Stimulated activated CD8-positive, alpha-beta memory T cell treated with anti-CD3 and anti-CD28 coated beads, Interleukin-4, amount 100 ng/mL, for 4 hours (primary cell): ENCODE results near the gene PTGR2.
A peak's percentile ranks its signal among the peaks of the same experiment; 100 is the strongest.
"Not testable (repeated sequence)": the region's sequence is repeated elsewhere in the genome, so short reads cannot be mapped to it uniquely, and the experiment has no call there.

Experiments used
- DNase-seq, 2 donors: peaks; one replicate each; pipeline ENCODE4 v3.0.0-alpha.2; 2020; ENCODE audit warnings: low read depth in 2 of 2, low spot score in 1 of 2

The PTGR2 gene

GRCh38 chr14:73886449-73887317 lies 35.1 kb downstream of the PTGR2 start, which contains the start of gene ZNF410:
Gene ZNF410, plus strand, starts transcription at chr14:73886859. Its CDS starts 5,317 bp downstream, at chr14:73892176.
- peak; percentile 77 to 88 for DNase-seq

- no peak for DNase-seq
Observed at GRCh38 chr14:73887318-73887616, 35.6 kb downstream of the PTGR2 start.

GRCh38 chr14:73887694-73888459 lies 36.2 kb downstream of the PTGR2 start:
- no peak for DNase-seq

- DNase-seq = no peak
Observed at GRCh38 chr14:73888460-73888725, 36.8 kb downstream of the PTGR2 start.

- DNase-seq = no peak
Observed at GRCh38 chr14:73888971-73889370, 37.3 kb downstream of the PTGR2 start.

- DNase-seq = no peak
Observed at GRCh38 chr14:73889376-73889775, 37.7 kb downstream of the PTGR2 start.

GRCh38 chr14:73894180-73894687 lies 42.6 kb downstream of the PTGR2 start:
- not testable (repeated sequence) for DNase-seq

GRCh38 chr14:73895939-73896338 lies 44.3 kb downstream of the PTGR2 start:
- DNase-seq = no peak

- DNase-seq = no peak
Observed at GRCh38 chr14:73896521-73896920, 44.9 kb downstream of the PTGR2 start.

- no peak for DNase-seq
Observed at GRCh38 chr14:73903028-73903427, 51.4 kb downstream of the PTGR2 start.

- no peak for DNase-seq
Observed at GRCh38 chr14:73909681-73910080, 58.0 kb downstream of the PTGR2 start.

GRCh38 chr14:73913256-73913655 lies 61.6 kb downstream of the PTGR2 start:
- no peak for DNase-seq

- no peak for DNase-seq
Observed at GRCh38 chr14:73916324-73916723, 64.7 kb downstream of the PTGR2 start.

- DNase-seq = not testable (repeated sequence)
Observed at GRCh38 chr14:73919457-73919856, 67.8 kb downstream of the PTGR2 start.

- no peak for DNase-seq
Observed at GRCh38 chr14:73924337-73924736, 72.7 kb downstream of the PTGR2 start.
